ENCODE measurements around the gene NOL9. TPM values are rescaled to one million over a fixed set of nuclear protein-coding genes. Genes with fewer than 3 reads are reported as not detected.

The NOL9 gene
- total and polyA plus RNA-seq, 9 of the 15 experiments (the other 6 are each of a cell fraction or from before 2014, with no cell fraction given): 5.6 to 76.5 (median 47.3) TPM

DNA sequence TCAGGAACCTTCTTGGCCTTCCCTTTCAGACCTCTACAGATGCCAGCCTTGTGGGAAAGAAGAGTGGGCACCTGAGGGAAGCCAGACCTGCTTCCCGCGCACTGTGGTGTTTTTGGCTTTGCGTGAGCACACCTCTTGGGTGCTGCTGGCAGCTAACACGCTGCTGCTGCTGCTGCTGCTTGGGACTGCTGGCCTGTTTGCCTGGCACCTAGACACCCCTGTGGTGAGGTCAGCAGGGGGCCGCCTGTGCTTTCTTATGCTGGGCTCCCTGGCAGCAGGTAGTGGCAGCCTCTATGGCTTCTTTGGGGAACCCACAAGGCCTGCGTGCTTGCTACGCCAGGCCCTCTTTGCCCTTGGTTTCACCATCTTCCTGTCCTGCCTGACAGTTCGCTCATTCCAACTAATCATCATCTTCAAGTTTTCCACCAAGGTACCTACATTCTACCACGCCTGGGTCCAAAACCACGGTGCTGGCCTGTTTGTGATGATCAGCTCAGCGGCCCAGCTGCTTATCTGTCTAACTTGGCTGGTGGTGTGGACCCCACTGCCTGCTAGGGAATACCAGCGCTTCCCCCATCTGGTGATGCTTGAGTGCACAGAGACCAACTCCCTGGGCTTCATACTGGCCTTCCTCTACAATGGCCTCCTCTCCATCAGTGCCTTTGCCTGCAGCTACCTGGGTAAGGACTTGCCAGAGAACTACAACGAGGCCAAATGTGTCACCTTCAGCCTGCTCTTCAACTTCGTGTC lies 24.5 kb upstream of the NOL9 start (continued):
- TF ChIP-seq CTBP1 (IDR thresholded peaks at IDR 0.05; ENCODE audit: borderline replicate concordance) (0 out of 2 replicates have a peak, but pooled peaks have one; percentile 1), NCOR1 (IDR thresholded peaks at IDR 0.05) (no peak), EP300 (IDR thresholded peaks at IDR 0.05; ENCODE audit: low read length) (no peak), POLR2B (IDR thresholded peaks at IDR 0.05; ENCODE audit: low read depth, partially characterized antibody) (no peak), SIX5 (IDR thresholded peaks at IDR 0.05; ENCODE audit: borderline replicate concordance in 1 of 2, insufficient read depth in 1 of 2, low read depth in 1 of 2, low read length in 2 of 2) (no peak), ZNF274 (IDR thresholded peaks at IDR 0.05; ENCODE audit: borderline replicate concordance, low read depth, low read length) (no peak), CEBPG (CRISPR knock-in tag; IDR thresholded peaks at IDR 0.05) (0 out of 2 replicates have a peak, but pooled peaks have one; percentile 15), CEBPG (tag; conservative IDR thresholded peaks at IDR 0.05 in 1 of 2, IDR thresholded peaks at IDR 0.05 in 1 of 2) (no peak), ZFX (CRISPR knock-in tag; IDR thresholded peaks at IDR 0.05) (no peak), TFAM (CRISPR knock-in tag; conservative IDR thresholded peaks at IDR 0.05) (no peak), RFX5 (IDR thresholded peaks at IDR 0.05; ENCODE audit: low read depth, low read length) (no peak), HDGF (IDR thresholded peaks at IDR 0.05) (no peak), CBFB (CRISPR knock-in tag; IDR thresholded peaks at IDR 0.05) (peak; percentile 36; the same call in 1 of the 2 replicates), KLF1 (tag; IDR thresholded peaks at IDR 0.05) (no peak), NR3C1 (CRISPR knock-in tag; IDR thresholded peaks at IDR 0.05) (0 out of 2 replicates have a peak, but pooled peaks have one; percentile 15), KAT2B (IDR thresholded peaks at IDR 0.05; ENCODE audit: low read depth, low read length) (no peak), ZNF354B (CRISPR knock-in tag; IDR thresholded peaks at IDR 0.05) (no peak), ETV5 (CRISPR knock-in tag; IDR thresholded peaks at IDR 0.05; ENCODE audit: low read depth) (no peak), CBFA2T3 (IDR thresholded peaks at IDR 0.05) (peak; percentile 22; the same call in 1 of the 2 replicates), ZNF143 (CRISPR knock-in tag; IDR thresholded peaks at IDR 0.05) (0 out of 2 replicates have a peak, but pooled peaks have one; percentile 29), MYBL2 (IDR thresholded peaks at IDR 0.05; ENCODE audit: low read depth) (no peak), MYBL2 (CRISPR knock-in tag; IDR thresholded peaks at IDR 0.05; ENCODE audit: borderline replicate concordance) (0 out of 2 replicates have a peak, but pooled peaks have one; percentile 35), TCF3 (CRISPR knock-in tag; IDR thresholded peaks at IDR 0.05) (peak; percentile 26)
- TF ChIP-seq, protein P1, sequence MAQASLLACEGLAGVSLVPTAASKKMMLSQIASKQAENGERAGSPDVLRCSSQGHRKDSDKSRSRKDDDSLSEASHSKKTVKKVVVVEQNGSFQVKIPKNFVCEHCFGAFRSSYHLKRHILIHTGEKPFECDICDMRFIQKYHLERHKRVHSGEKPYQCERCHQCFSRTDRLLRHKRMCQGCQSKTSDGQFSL (CRISPR knock-in tag; IDR thresholded peaks at IDR 0.05): no peak
- TF ChIP-seq, protein P1 (tag; IDR thresholded peaks at IDR 0.05): no peak
- TF ChIP-seq, protein P2, sequence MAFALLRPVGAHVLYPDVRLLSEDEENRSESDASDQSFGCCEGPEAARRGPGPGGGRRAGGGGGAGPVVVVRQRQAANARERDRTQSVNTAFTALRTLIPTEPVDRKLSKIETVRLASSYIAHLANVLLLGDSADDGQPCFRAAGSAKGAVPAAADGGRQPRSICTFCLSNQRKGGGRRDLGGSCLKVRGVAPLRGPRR (CRISPR knock-in tag; IDR thresholded peaks at IDR 0.05): no peak
